Measurements from ENCODE around the gene C18orf54.
"Not testable (repeated sequence)": the region's sequence is repeated elsewhere in the genome, so short reads cannot be mapped to it uniquely, and the experiment has no call there.

C18orf54 gene

GRCh38 chr18:54359233-54359632, 1.5 kb downstream of the C18orf54 start:
- FAIRE-seq (no peak), DNase-seq (ENCODE audit: insufficient read length, low spot score) (no peak)
- TF ChIP-seq CTCF (IDR thresholded peaks at IDR 0.05; ENCODE audit: insufficient read depth, missing control alignments): no peak

- no peak for DNase-seq (ENCODE audit: insufficient read length, low spot score)
- no peak for FAIRE-seq
- no peak for TF ChIP-seq CTCF (IDR thresholded peaks at IDR 0.05; ENCODE audit: insufficient read depth, missing control alignments)
Observed at GRCh38 chr18:54360406-54360805, 2.7 kb downstream of the C18orf54 start.

GRCh38 chr18:54378057-54378456, 20.4 kb downstream of the C18orf54 start:
- no peak for DNase-seq (ENCODE audit: insufficient read length, low spot score)
- no peak for TF ChIP-seq CTCF (IDR thresholded peaks at IDR 0.05; ENCODE audit: insufficient read depth, missing control alignments)
- FAIRE-seq: no peak

GRCh38 chr18:54381640-54382039, 23.9 kb downstream of the C18orf54 start:
- no peak for DNase-seq (ENCODE audit: insufficient read length, low spot score)
- no peak for FAIRE-seq
- no peak for TF ChIP-seq CTCF (IDR thresholded peaks at IDR 0.05; ENCODE audit: insufficient read depth, missing control alignments)

- TF ChIP-seq CTCF (IDR thresholded peaks at IDR 0.05; ENCODE audit: insufficient read depth, missing control alignments): no peak
- DNase-seq (ENCODE audit: insufficient read length, low spot score) (no peak), FAIRE-seq (no peak)
Observed at GRCh38 chr18:54382076-54382475, 24.4 kb downstream of the C18orf54 start.

GRCh38 chr18:54382733-54383252, 25.1 kb downstream of the C18orf54 start:
- FAIRE-seq (no peak), DNase-seq (ENCODE audit: insufficient read length, low spot score) (no peak)
- TF ChIP-seq CTCF (IDR thresholded peaks at IDR 0.05; ENCODE audit: insufficient read depth, missing control alignments): no peak

GRCh38 chr18:54386043-54386442, 28.3 kb downstream of the C18orf54 start:
- FAIRE-seq (no peak), DNase-seq (ENCODE audit: insufficient read length, low spot score) (no peak)
- no peak for TF ChIP-seq CTCF (IDR thresholded peaks at IDR 0.05; ENCODE audit: insufficient read depth, missing control alignments)

- DNase-seq (ENCODE audit: insufficient read length, low spot score); FAIRE-seq: not testable (repeated sequence)
Observed at GRCh38 chr18:54386800-54387495, 29.2 kb downstream of the C18orf54 start.

All from D721Med (cell line).